Neural cell (in vitro differentiated cells): Measurements from ENCODE around the gene ATOH8. TPM values are rescaled to one million over a fixed set of nuclear protein-coding genes. Genes with fewer than 3 reads are reported as not detected.

Experiments used
- H2AFZ ChIP-seq: fragments of 200-600, 300-800 bp; sonication (generic), shearing (Covaris generic); 2 replicates; pipeline ENCODE4 v1.6.0; 2014; ENCODE audit warnings: low read depth, mild to moderate bottlenecking, antibody characterized with exemption, low read length, moderate library complexity
- H3F3A ChIP-seq: fragments of 200-600 bp; shearing (Covaris generic); 2 replicates; pipeline ENCODE4 v1.6.1; 2016; ENCODE audit warnings: mild to moderate bottlenecking, moderate library complexity, mixed read lengths, antibody characterized with exemption, low read length; ENCODE audit not compliant: insufficient read depth, poor library complexity, severe bottlenecking
- H3K27ac ChIP-seq: fragments of 200-600, 300-800 bp; sonication (generic), shearing (Covaris generic); 2 replicates; pipeline ENCODE4 v1.5.1; 2014; ENCODE audit warnings: mild to moderate bottlenecking, low read length, moderate library complexity
- H3K27me3 ChIP-seq: fragments of 300-800, 200-600 bp; sonication (generic), shearing (Covaris generic); 2 replicates; pipeline ENCODE4 v1.6.0; 2014; ENCODE audit warnings: mild to moderate bottlenecking, low read depth, low read length, moderate library complexity; ENCODE audit not compliant: insufficient read depth
- H3K36me3 ChIP-seq: fragments of 300-800, 200-600 bp; sonication (generic), shearing (Covaris generic); 2 replicates; pipeline ENCODE4 v1.5.1; 2014; ENCODE audit warnings: mild to moderate bottlenecking, antibody characterized with exemption, low read length, moderate library complexity; ENCODE audit not compliant: insufficient read depth
- H3K4me2 ChIP-seq: fragments of 300-800, 200-600 bp; sonication (generic), shearing (Covaris generic); 2 replicates; pipeline ENCODE4 v1.6.0; 2014; ENCODE audit warnings: mild to moderate bottlenecking, low read length
- H3K4me3 ChIP-seq: fragments of 300-800, 200-600 bp; sonication (generic), shearing (Covaris generic); 2 replicates; pipeline ENCODE4 v1.5.1; 2014; ENCODE audit warnings: mild to moderate bottlenecking, low read length, moderate library complexity
- H3K79me2 ChIP-seq: fragments of 200-600 bp; shearing (Covaris generic); replicated peaks from 2 replicates; pipeline ENCODE4 v1.6.0; 2014; ENCODE audit warnings: mild to moderate bottlenecking, low read length, moderate library complexity; ENCODE audit not compliant: insufficient read depth
- H3K9ac ChIP-seq: fragments of 300-800, 200-600 bp; sonication (generic), shearing (Covaris generic); 2 replicates; pipeline ENCODE4 v1.6.1; 2016; ENCODE audit warnings: mild to moderate bottlenecking, low read length, mixed read lengths
- H3K9me2 ChIP-seq: fragments of 200-600 bp; shearing (Covaris generic); 2 replicates; pipeline ENCODE4 v1.6.1; 2016; ENCODE audit warnings: mild to moderate bottlenecking, low read length, mixed read lengths; ENCODE audit not compliant: insufficient read depth
- H3K9me3 ChIP-seq: fragments of 200-600, 300-800 bp; sonication (generic), shearing (Covaris generic); 2 replicates; pipeline ENCODE4 v1.6.1; 2016; ENCODE audit warnings: mild to moderate bottlenecking, mixed run types, low read length, moderate library complexity, mixed read lengths
- H4K20me1 ChIP-seq: fragments of 200-600 bp; shearing (Covaris generic); 2 replicates; pipeline ENCODE4 v1.6.1; 2016; ENCODE audit warnings: mild to moderate bottlenecking, mixed run types; ENCODE audit not compliant: insufficient read depth
- CTCF ChIP-seq: fragments of 450-650 bp; IDR thresholded peaks from 2 replicates; pipeline ENCODE4 v1.5.1; 2014; ENCODE audit warnings: antibody characterized with exemption, mild to moderate bottlenecking, moderate library complexity; ENCODE audit not compliant: poor library complexity, severe bottlenecking
- EP300 ChIP-seq: fragments of 450-650 bp; conservative IDR thresholded peaks from 2 replicates; pipeline ENCODE4 v1.6.1; 2014; ENCODE audit warnings: antibody characterized with exemption, mild to moderate bottlenecking, moderate library complexity; ENCODE audit not compliant: poor library complexity, severe bottlenecking
- EZH2 ChIP-seq: fragments of 200-600, 300-800 bp; shearing (Covaris generic), sonication (generic); IDR thresholded peaks from 2 replicates; pipeline ENCODE4 v1.6.1; 2014; ENCODE audit warnings: antibody characterized with exemption, low read length, borderline replicate concordance, mild to moderate bottlenecking; ENCODE audit not compliant: insufficient read depth, poor library complexity, severe bottlenecking
- MXI1 ChIP-seq: fragments of 450-650 bp; conservative IDR thresholded peaks from 2 replicates; pipeline ENCODE4 v1.6.1; 2014; ENCODE audit warnings: antibody characterized with exemption, mild to moderate bottlenecking; ENCODE audit not compliant: poor library complexity, severe bottlenecking
- POLR2AphosphoS5 ChIP-seq: IDR thresholded peaks from 2 replicates; pipeline ENCODE4 v1.6.1; 2012
- RAD21 ChIP-seq: fragments of 450-650 bp; conservative IDR thresholded peaks from 2 replicates; pipeline ENCODE4 v1.6.1; 2014; ENCODE audit warnings: antibody characterized with exemption, mild to moderate bottlenecking, moderate library complexity
- SMC3 ChIP-seq: fragments of 450-650 bp; conservative IDR thresholded peaks from 2 replicates; pipeline ENCODE4 v1.6.1; 2014; ENCODE audit warnings: antibody characterized with exemption, mild to moderate bottlenecking, moderate library complexity; ENCODE audit not compliant: poor library complexity
- TAF1 ChIP-seq: IDR thresholded peaks from 2 replicates; pipeline ENCODE4 v1.6.1; 2012; ENCODE audit warnings: low read depth
- polyA plus RNA-seq: library from polyadenylated mRNA; depleted of rRNA; stranded (reverse); fragments of >200 nt; gene quantifications from 2 replicates; pipeline ENCODE4 v1.2.3, GENCODE V29; 2014
- TF ChIP-seq, protein P1 (sequence below): IDR thresholded peaks from 2 replicates; pipeline ENCODE4 v1.6.1; 2012; ENCODE audit warnings: borderline replicate concordance

ATOH8 gene
- polyA plus RNA-seq, 1 donor from 2014 or later, result 1.6 TPM

DNA sequence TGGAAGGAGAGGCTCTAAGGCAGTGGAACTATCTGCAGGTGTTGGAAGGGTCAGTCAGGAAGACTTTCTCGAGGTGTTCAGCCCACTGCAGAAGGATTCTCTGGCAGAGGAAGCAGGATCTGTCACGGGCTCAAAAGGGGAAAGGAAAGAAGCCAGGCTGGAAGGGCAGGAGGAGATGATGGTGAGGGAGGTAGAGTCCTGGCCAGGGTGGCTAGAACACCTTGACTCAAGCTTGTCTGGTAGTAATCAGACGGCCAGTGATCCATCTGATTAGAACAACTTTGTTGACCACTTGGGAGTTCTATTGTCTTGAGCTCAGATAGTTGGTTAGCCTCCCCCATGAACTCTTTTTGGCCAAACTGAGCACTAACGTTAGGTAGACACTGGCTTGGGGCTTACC is 9.7 kb upstream of the ATOH8 start:
- Histone ChIP-seq H3K9me3 (no peaks in the 10 kb centered on the region), H4K20me1 (no peaks in the 10 kb centered on the region), H3K9ac (no peak overlapping the region), H3K36me3 (no peaks in the 10 kb centered on the region), H2AFZ (no peak overlapping the region), H3K79me2 (no peaks in the 10 kb centered on the region), H3K27me3 (no peaks in the 10 kb centered on the region), H3K9me2 (no peaks in the 10 kb centered on the region), H3K27ac (no peak overlapping the region), H3K4me3 (no peak overlapping the region), H3F3A (no peaks in the 10 kb centered on the region), H3K4me2 (no peak overlapping the region)
- TF ChIP-seq MXI1 (no peak), EP300 (no peak), EZH2 (no peak), TAF1 (no peak)

DNA sequence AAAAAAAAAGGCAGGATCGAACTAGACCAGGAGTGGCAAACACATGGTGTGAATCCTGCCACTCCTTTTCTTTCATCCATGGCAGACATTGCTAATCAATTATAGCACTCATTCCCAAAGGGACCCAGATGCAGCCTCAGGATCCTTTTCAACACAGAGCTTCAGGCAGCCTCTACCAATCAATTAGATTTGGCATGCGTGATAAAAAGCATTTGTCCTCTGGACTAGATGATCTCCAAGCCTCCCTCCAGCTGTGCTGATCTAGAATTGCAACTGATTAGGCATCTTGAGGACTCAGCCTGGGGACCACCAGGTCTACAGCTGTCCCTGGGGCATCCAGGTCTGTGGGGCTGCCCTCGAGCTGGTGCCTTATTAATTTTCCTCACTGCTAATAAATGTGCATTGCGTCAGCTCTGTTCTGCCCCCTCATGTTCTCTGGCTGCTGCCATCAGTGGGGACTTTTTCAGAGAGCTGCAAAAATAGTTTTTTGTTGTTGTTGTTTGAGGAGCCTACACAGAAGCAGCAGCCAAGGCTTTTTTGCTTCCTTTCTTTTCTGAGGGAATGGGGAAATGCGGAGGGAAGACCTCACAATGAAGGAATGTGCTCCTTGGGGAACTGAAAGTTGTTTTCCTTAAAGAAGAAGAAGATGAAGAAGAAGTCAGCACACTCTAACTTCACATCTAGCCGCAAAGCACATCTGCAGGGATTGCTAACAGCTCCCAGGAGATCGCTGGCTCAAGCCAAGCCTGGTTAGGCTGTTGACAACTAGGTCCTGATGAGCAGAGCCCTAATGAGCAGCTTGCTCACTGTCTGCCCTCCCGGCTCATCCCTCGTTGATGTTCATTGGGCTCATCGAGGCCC is 8.8 kb upstream of the ATOH8 start:
- Histone ChIP-seq H2AFZ (no peak overlapping the region), H3K9ac (no peak overlapping the region), H3K27ac (no peak overlapping the region), H3K9me3 (no peaks in the 10 kb centered on the region), H3K9me2 (no peaks in the 10 kb centered on the region), H3K4me2 (no peak overlapping the region), H3K79me2 (no peaks in the 10 kb centered on the region), H3K36me3 (no peaks in the 10 kb centered on the region), H3F3A (no peaks in the 10 kb centered on the region), H4K20me1 (no peaks in the 10 kb centered on the region), H3K4me3 (no peak overlapping the region), H3K27me3 (no peaks in the 10 kb centered on the region)
- TF ChIP-seq CTCF, result no peak
- TF ChIP-seq EZH2, result no peak
- no peak for TF ChIP-seq TAF1
- TF ChIP-seq, protein P1, sequence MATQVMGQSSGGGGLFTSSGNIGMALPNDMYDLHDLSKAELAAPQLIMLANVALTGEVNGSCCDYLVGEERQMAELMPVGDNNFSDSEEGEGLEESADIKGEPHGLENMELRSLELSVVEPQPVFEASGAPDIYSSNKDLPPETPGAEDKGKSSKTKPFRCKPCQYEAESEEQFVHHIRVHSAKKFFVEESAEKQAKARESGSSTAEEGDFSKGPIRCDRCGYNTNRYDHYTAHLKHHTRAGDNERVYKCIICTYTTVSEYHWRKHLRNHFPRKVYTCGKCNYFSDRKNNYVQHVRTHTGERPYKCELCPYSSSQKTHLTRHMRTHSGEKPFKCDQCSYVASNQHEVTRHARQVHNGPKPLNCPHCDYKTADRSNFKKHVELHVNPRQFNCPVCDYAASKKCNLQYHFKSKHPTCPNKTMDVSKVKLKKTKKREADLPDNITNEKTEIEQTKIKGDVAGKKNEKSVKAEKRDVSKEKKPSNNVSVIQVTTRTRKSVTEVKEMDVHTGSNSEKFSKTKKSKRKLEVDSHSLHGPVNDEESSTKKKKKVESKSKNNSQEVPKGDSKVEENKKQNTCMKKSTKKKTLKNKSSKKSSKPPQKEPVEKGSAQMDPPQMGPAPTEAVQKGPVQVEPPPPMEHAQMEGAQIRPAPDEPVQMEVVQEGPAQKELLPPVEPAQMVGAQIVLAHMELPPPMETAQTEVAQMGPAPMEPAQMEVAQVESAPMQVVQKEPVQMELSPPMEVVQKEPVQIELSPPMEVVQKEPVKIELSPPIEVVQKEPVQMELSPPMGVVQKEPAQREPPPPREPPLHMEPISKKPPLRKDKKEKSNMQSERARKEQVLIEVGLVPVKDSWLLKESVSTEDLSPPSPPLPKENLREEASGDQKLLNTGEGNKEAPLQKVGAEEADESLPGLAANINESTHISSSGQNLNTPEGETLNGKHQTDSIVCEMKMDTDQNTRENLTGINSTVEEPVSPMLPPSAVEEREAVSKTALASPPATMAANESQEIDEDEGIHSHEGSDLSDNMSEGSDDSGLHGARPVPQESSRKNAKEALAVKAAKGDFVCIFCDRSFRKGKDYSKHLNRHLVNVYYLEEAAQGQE, result no peak
- TF ChIP-seq MXI1, result no peak
- no peak for TF ChIP-seq RAD21
- no peak for TF ChIP-seq EP300
- TF ChIP-seq POLR2AphosphoS5, result no peak
- TF ChIP-seq SMC3, result no peak
